PC-3 (cell line): Measurements from ENCODE around the gene CNPY1. TPM values are rescaled to one million over a fixed set of nuclear protein-coding genes. Genes with fewer than 3 reads are reported as not detected.
"Not testable (repeated sequence)": the region's sequence is repeated elsewhere in the genome, so short reads cannot be mapped to it uniquely, and the experiment has no call there.

ENCODE experiments used
- ATAC-seq: fragments of 200-7000 bp; cut with Tn5 transposase; 2 replicates; pipeline ENCODE4 v1.9.1; 2020; ENCODE audit warnings: mild to moderate bottlenecking, moderate library complexity
- Bru-seq: library from RNA; stranded (reverse); fragments of 400-500 nt; gene quantifications from one replicate; lab custom pipeline; 2021; lab: Mats Ljungman, UMichigan
- BruChase-seq, 2 experiments: library from RNA; stranded (reverse); fragments of 400-500 nt; gene quantifications; one replicate each; lab custom pipeline; 2021; lab: Mats Ljungman, UMichigan
- BruUV-seq: library from RNA; stranded (reverse); fragments of 400-500 nt; replicated peaks from 2 replicates; lab custom pipeline; 2021; lab: Mats Ljungman, UMichigan
- CTCF ChIA-PET: fragments of 300-600 bp; sonication (Branson Sonifier 250); formaldehyde crosslinking; loops from one replicate; lab custom pipeline; 2022; ENCODE audit warnings: antibody characterized with exemption; lab: Charles Lee
- POLR2A ChIA-PET: fragments of 300-600 bp; sonication (Branson Sonifier 250); formaldehyde crosslinking; loops from one replicate; lab custom pipeline; 2022; ENCODE audit warnings: antibody characterized with exemption; ENCODE audit not compliant: unreplicated experiment; lab: Charles Lee
- DNase-seq: peaks from one replicate; pipeline ENCODE4 v3.0.0-alpha.2; 2015
- H2AFZ ChIP-seq: fragments of 300-600 bp; sonication (generic); 2 replicates; pipeline ENCODE4 v1.6.0; 2016; ENCODE audit warnings: antibody characterized with exemption, low read length
- H3F3A ChIP-seq: fragments of 300-600 bp; sonication (generic); one replicate; pipeline ENCODE4 v1.6.0; 2017; ENCODE audit warnings: antibody characterized with exemption, low read length, control low read depth, mild to moderate bottlenecking; ENCODE audit not compliant: unreplicated experiment
- H3K27ac ChIP-seq: fragments of 300-600 bp; sonication (generic); 2 replicates; pipeline ENCODE4 v1.5.1; 2016; ENCODE audit warnings: mild to moderate bottlenecking, low read length
- H3K27me3 ChIP-seq: fragments of 300-600 bp; sonication (generic); 2 replicates; pipeline ENCODE4 v1.6.1; 2016; ENCODE audit warnings: low read length, mixed read lengths
- H3K36me3 ChIP-seq: fragments of 300-600 bp; sonication (generic); 2 replicates; pipeline ENCODE4 v1.6.1; 2016; ENCODE audit warnings: low read depth, mixed run types, low read length, mixed read lengths
- H3K4me1 ChIP-seq: fragments of 300-600 bp; sonication (generic); 2 replicates; pipeline ENCODE4 v1.5.1; 2016; ENCODE audit warnings: low read length; ENCODE audit not compliant: insufficient read depth
- H3K4me2 ChIP-seq: fragments of 300-600 bp; sonication (generic); 2 replicates; pipeline ENCODE4 v1.6.0; 2016; ENCODE audit warnings: low read length
- H3K4me3 ChIP-seq: fragments of 300-600 bp; sonication (generic); 2 replicates; pipeline ENCODE4 v1.5.1; 2016; ENCODE audit warnings: mild to moderate bottlenecking, low read length, mixed read lengths
- H3K79me2 ChIP-seq: fragments of 300-600 bp; sonication (generic); 2 replicates; pipeline ENCODE4 v1.6.1; 2017; ENCODE audit warnings: low read length, mixed read lengths
- H3K9ac ChIP-seq: fragments of 300-600 bp; sonication (generic); 2 replicates; pipeline ENCODE4 v1.6.0; 2016; ENCODE audit warnings: mild to moderate bottlenecking, low read length
- H3K9me2 ChIP-seq: fragments of 300-600 bp; sonication (generic); replicated peaks from 2 replicates; pipeline ENCODE4 v1.6.1; 2016; ENCODE audit warnings: mixed run types, low read length, mixed read lengths
- H3K9me3 ChIP-seq: fragments of 300-600 bp; sonication (generic); 2 replicates; pipeline ENCODE4 v1.6.1; 2016; ENCODE audit warnings: low read length, mixed read lengths
- H4K20me1 ChIP-seq: fragments of 300-600 bp; sonication (generic); 2 replicates; pipeline ENCODE4 v1.6.1; 2016; ENCODE audit warnings: low read length, mixed read lengths
- CTCF ChIP-seq: fragments of 300-600 bp; sonication (generic); conservative IDR thresholded peaks from 2 replicates; pipeline ENCODE4 v1.5.1; 2017; ENCODE audit warnings: antibody characterized with exemption, low read depth, mild to moderate bottlenecking, low read length
- EZH2 ChIP-seq: fragments of 300-600 bp; sonication (generic); IDR thresholded peaks from one replicate; pipeline ENCODE4 v1.6.1; 2017; ENCODE audit warnings: antibody characterized with exemption, mild to moderate bottlenecking, low read length; ENCODE audit not compliant: unreplicated experiment
- EZH2phosphoT487 ChIP-seq: fragments of 300-600 bp; sonication (generic); IDR thresholded peaks from 2 replicates; pipeline ENCODE4 v1.6.1; 2018; ENCODE audit warnings: mild to moderate bottlenecking, antibody characterized with exemption, low read length, borderline replicate concordance
- intact Hi-C: fragments of 100-400 bp; cut with micrococcal nuclease; formaldehyde crosslinking; loops from 2 replicates; pipeline ENCODE4 v1.9.0; 2023
- long read RNA-seq: library from polyadenylated mRNA; unstranded; transcript quantifications from one replicate; pipeline ENCODE4 v2.0.0, GENCODE V29; 2021; ENCODE audit not compliant: unreplicated experiment
- total RNA-seq: library from RNA; depleted of rRNA; stranded (reverse); fragments of >200 nt; gene quantifications from 2 replicates; pipeline ENCODE4 v1.2.3, GENCODE V29; 2014; rRNA removed

CNPY1 gene
- total RNA-seq = not detected in 2 replicates
- Bru-seq, nascent RNA = percentile 3 among the genes with signal in this experiment
- BruChase-seq, experiment 1, labeled RNA remaining after a 6-hour chase = percentile 3 among the genes with signal in this experiment
- percentile 5 among the genes with signal in this experiment for BruChase-seq, experiment 2, labeled RNA remaining after a 2-hour chase
- long read RNA-seq = 0 reads

GRCh38 chr7:155546449-155546848 is at the start of gene CNPY1:
TSS of gene CNPY1 (minus strand) at chr7:155546559. CDS start at chr7:155545929, 630 bp downstream.
- H3K9me2 ChIP-seq, H3K4me3 ChIP-seq, POLR2A ChIA-PET, ATAC-seq, H3K4me1 ChIP-seq, H3K4me2 ChIP-seq, H3K9me3 ChIP-seq, CTCF ChIA-PET, BruUV-seq, intact Hi-C loops, H3K79me2 ChIP-seq, H3K9ac ChIP-seq, H2AFZ ChIP-seq, DNase-seq, H3K36me3 ChIP-seq, H3F3A ChIP-seq, H3K27ac ChIP-seq, H4K20me1 ChIP-seq: not testable (repeated sequence)
- H3K27me3 ChIP-seq = peaks cover 79% of the 10 kb centered on the region

GRCh38 chr7:155594961-155595366 is 48.6 kb upstream of the CNPY1 start:
- Histone ChIP-seq H4K20me1 (no peaks in the 10 kb centered on the region), H3K36me3 (no peaks in the 10 kb centered on the region; the same call in 1 of the 2 replicates), H3K4me3 (no peak overlapping the region), H3K9ac (no peak overlapping the region), H3K4me1 (peaks cover 9% of the 10 kb centered on the region; the same call in 1 of the 2 replicates), H3K27ac (no peak overlapping the region), H3F3A (no peaks in the 10 kb centered on the region), H3K9me3 (no peaks in the 10 kb centered on the region), H3K4me2 (no peak overlapping the region), H3K27me3 (peaks cover 9% of the 10 kb centered on the region), H3K9me2 (no peaks in the 10 kb centered on the region), H2AFZ (no peak overlapping the region), H3K79me2 (no peaks in the 10 kb centered on the region)
- BruUV-seq = no TSS peak
- POLR2A ChIA-PET = no interaction called here
- TF ChIP-seq EZH2phosphoT487 (no peak), CTCF (no peak), EZH2 (no peak)
- CTCF ChIA-PET = no interaction called here
- intact Hi-C loops = loop anchor here (10.0 kb wide), 1 partner anchor 670 kb away; no protein-coding TSS in a partner anchor
- ATAC-seq = no peak
- DNase-seq = no peak

- H3F3A ChIP-seq = no peaks in the 10 kb centered on the region
- intact Hi-C loops = loop anchor here (10.0 kb wide), 1 partner anchor 669 kb away; no protein-coding TSS in a partner anchor
- ChIA-PET CTCF (no interaction called here), POLR2A (no interaction called here)
- H3K36me3 ChIP-seq = no peaks in the 10 kb centered on the region; the same call in 1 of the 2 replicates
- no peaks in the 10 kb centered on the region for H3K9me3 ChIP-seq
- no peak overlapping the region for H3K9ac ChIP-seq
- no peaks in the 10 kb centered on the region for H4K20me1 ChIP-seq
- H3K27me3 ChIP-seq = peaks cover 1% of the 10 kb centered on the region
- DNase-seq (no peak), ATAC-seq (no peak)
- TF ChIP-seq EZH2 (no peak), CTCF (no peak), EZH2phosphoT487 (no peak)
- peaks cover 9% of the 10 kb centered on the region; the same call in 1 of the 2 replicates for H3K4me1 ChIP-seq
- no peak overlapping the region for H2AFZ ChIP-seq
- H3K4me2 ChIP-seq = no peak overlapping the region
- no peaks in the 10 kb centered on the region for H3K9me2 ChIP-seq
- no peak overlapping the region for H3K4me3 ChIP-seq
- no peak overlapping the region for H3K27ac ChIP-seq
- no TSS peak for BruUV-seq
- H3K79me2 ChIP-seq = no peaks in the 10 kb centered on the region
Observed at GRCh38 chr7:155594163-155594732, 47.9 kb upstream of the CNPY1 start.
